ENCODE results near the gene AHNAK.

DNA sequence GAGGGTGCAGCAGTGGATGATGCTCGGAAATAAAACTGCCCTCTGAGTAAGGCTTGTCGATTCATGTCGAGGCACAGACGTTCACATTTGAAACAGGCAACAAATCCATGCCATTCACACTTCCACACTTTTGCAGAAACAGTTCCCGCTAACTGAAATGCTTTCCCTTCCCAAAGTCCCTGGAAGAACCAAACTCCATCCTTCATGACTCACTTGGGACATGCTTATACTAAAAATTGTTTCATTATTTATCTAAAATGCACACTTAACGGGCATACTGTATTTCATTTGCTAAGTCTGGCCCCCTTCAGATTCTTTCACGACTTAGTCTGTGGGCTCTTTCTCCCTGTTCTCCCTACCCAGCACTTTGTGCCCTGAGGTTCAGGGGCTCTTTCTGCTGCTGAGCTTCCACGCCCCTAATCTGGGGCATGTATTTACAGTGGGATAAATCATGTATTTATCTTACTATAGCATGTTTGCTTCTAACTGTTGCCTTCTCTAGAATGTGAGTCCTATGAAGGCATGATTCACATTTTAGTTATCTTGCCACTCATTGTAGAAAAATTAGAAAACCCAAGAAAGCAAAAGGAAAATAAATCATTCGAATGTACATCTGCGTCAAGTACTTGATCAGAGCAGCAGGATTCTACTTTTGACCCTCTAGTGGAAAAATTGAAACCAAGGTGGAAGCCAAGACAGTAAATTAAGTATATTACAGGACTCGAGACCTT lies 115.3 kb downstream of the AHNAK start:
- TF ChIP-seq EP300 (IDR thresholded peaks at IDR 0.05): no peak
- TF ChIP-seq, protein P1, sequence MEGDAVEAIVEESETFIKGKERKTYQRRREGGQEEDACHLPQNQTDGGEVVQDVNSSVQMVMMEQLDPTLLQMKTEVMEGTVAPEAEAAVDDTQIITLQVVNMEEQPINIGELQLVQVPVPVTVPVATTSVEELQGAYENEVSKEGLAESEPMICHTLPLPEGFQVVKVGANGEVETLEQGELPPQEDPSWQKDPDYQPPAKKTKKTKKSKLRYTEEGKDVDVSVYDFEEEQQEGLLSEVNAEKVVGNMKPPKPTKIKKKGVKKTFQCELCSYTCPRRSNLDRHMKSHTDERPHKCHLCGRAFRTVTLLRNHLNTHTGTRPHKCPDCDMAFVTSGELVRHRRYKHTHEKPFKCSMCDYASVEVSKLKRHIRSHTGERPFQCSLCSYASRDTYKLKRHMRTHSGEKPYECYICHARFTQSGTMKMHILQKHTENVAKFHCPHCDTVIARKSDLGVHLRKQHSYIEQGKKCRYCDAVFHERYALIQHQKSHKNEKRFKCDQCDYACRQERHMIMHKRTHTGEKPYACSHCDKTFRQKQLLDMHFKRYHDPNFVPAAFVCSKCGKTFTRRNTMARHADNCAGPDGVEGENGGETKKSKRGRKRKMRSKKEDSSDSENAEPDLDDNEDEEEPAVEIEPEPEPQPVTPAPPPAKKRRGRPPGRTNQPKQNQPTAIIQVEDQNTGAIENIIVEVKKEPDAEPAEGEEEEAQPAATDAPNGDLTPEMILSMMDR (IDR thresholded peaks at IDR 0.05): no peak
- no peak for TF ChIP-seq POLR2AphosphoS5 (IDR thresholded peaks at IDR 0.05)
- no peak for TF ChIP-seq POLR2A (IDR thresholded peaks at IDR 0.05; ENCODE audit: low read depth)

Data from esophagus muscularis mucosa (tissue), 4 donors.